Endothelial cell (in vitro differentiated cells): ENCODE data around the gene FAM174B. TPM values are rescaled to one million over a fixed set of nuclear protein-coding genes. Genes with fewer than 3 reads are reported as not detected.

ENCODE experiments used
- DNase-seq: peaks from one replicate; pipeline ENCODE4 v3.0.0; 2021; ENCODE audit warnings: low spot score
- H3K27ac Mint-ChIP-seq: one replicate; pipeline ENCODE4 v1.8.0; 2021; ENCODE audit warnings: mixed read lengths, inconsistent platforms; ENCODE audit not compliant: unreplicated experiment
- H3K27me3 Mint-ChIP-seq: one replicate; pipeline ENCODE4 v1.8.0; 2021; ENCODE audit warnings: mild to moderate bottlenecking, moderate library complexity, mixed read lengths, inconsistent platforms; ENCODE audit not compliant: unreplicated experiment
- H3K36me3 Mint-ChIP-seq: one replicate; pipeline ENCODE4 v1.8.0; 2021; ENCODE audit warnings: mild to moderate bottlenecking, low read depth, mixed read lengths, inconsistent platforms; ENCODE audit not compliant: unreplicated experiment
- H3K4me1 Mint-ChIP-seq: one replicate; pipeline ENCODE4 v1.8.0; 2021; ENCODE audit warnings: mild to moderate bottlenecking, mixed read lengths, inconsistent platforms; ENCODE audit not compliant: unreplicated experiment
- H3K4me3 Mint-ChIP-seq: one replicate; pipeline ENCODE4 v1.8.0; 2021; ENCODE audit warnings: mild to moderate bottlenecking, mixed read lengths, inconsistent platforms; ENCODE audit not compliant: unreplicated experiment
- H3K9me3 Mint-ChIP-seq: one replicate; pipeline ENCODE4 v1.8.0; 2021; ENCODE audit warnings: mixed read lengths, inconsistent platforms; ENCODE audit not compliant: unreplicated experiment
- CTCF ChIP-seq: fragments of 200-600 bp; sonication (generic); IDR thresholded peaks from one replicate; pipeline ENCODE4 v1.5.0; 2021; ENCODE audit warnings: antibody characterized with exemption; ENCODE audit not compliant: unreplicated experiment
- total RNA-seq: library from RNA; stranded (reverse); fragmentation: NEBNext Ultra II Directional; extraction: Animal tissue kit (Norgen Biotek cat#: 25700); gene quantifications from one replicate; pipeline ENCODE4 v1.2.1, GENCODE V29; 2021; ENCODE audit not compliant: unreplicated experiment

FAM174B gene
- total RNA-seq, 1 donor from 2014 or later, result 163 TPM

GRCh38 chr15:92586966-92587365 lies 68.6 kb downstream of the FAM174B start:
- peaks cover 26% of the 10 kb centered on the region for H3K36me3 Mint-ChIP-seq
- H3K27ac Mint-ChIP-seq, result no peak overlapping the region
- H3K9me3 Mint-ChIP-seq, result no peaks in the 10 kb centered on the region
- peaks cover 7% of the 10 kb centered on the region for H3K4me1 Mint-ChIP-seq
- TF ChIP-seq CTCF, result no peak
- H3K4me3 Mint-ChIP-seq, result no peak overlapping the region
- peaks cover 9% of the 10 kb centered on the region for H3K27me3 Mint-ChIP-seq
- DNase-seq, result no peak

GRCh38 chr15:92586383-92586942 lies 69.1 kb downstream of the FAM174B start:
- TF ChIP-seq CTCF, result no peak
- H3K36me3 Mint-ChIP-seq, result peaks cover 26% of the 10 kb centered on the region
- peaks cover 7% of the 10 kb centered on the region for H3K4me1 Mint-ChIP-seq
- no peak overlapping the region for H3K27ac Mint-ChIP-seq
- no peak for DNase-seq
- no peak overlapping the region for H3K4me3 Mint-ChIP-seq
- peaks cover 9% of the 10 kb centered on the region for H3K27me3 Mint-ChIP-seq
- H3K9me3 Mint-ChIP-seq, result no peaks in the 10 kb centered on the region

- peaks cover 7% of the 10 kb centered on the region for H3K4me1 Mint-ChIP-seq
- peaks cover 21% of the 10 kb centered on the region for H3K36me3 Mint-ChIP-seq
- H3K4me3 Mint-ChIP-seq, result no peak overlapping the region
- H3K9me3 Mint-ChIP-seq, result no peaks in the 10 kb centered on the region
- TF ChIP-seq CTCF, result no peak
- H3K27ac Mint-ChIP-seq, result no peak overlapping the region
- no peak for DNase-seq
- H3K27me3 Mint-ChIP-seq, result peaks cover 6% of the 10 kb centered on the region
Observed at GRCh38 chr15:92584105-92584504, 71.5 kb downstream of the FAM174B start.

GRCh38 chr15:92583096-92584034 lies 72.2 kb downstream of the FAM174B start:
- no peak for DNase-seq
- H3K4me1 Mint-ChIP-seq, result peaks cover 13% of the 10 kb centered on the region
- H3K27ac Mint-ChIP-seq, result no peak overlapping the region
- peaks cover 18% of the 10 kb centered on the region for H3K36me3 Mint-ChIP-seq
- no peaks in the 10 kb centered on the region for H3K9me3 Mint-ChIP-seq
- TF ChIP-seq CTCF, result no peak
- H3K4me3 Mint-ChIP-seq, result no peak overlapping the region
- H3K27me3 Mint-ChIP-seq, result peaks cover 8% of the 10 kb centered on the region

GRCh38 chr15:92582206-92582605 lies 73.4 kb downstream of the FAM174B start:
- peaks cover 13% of the 10 kb centered on the region for H3K36me3 Mint-ChIP-seq
- DNase-seq, result no peak
- no peak overlapping the region for H3K27ac Mint-ChIP-seq
- TF ChIP-seq CTCF, result no peak
- no peaks in the 10 kb centered on the region for H3K9me3 Mint-ChIP-seq
- H3K4me1 Mint-ChIP-seq, result peaks cover 21% of the 10 kb centered on the region
- H3K4me3 Mint-ChIP-seq, result no peak overlapping the region
- peaks cover 11% of the 10 kb centered on the region for H3K27me3 Mint-ChIP-seq
